NCI-H446 (cell line): Measurements from ENCODE around the gene TPM4.

Experiments
- DNase-seq, 2 experiments: peaks; one replicate each; lab custom pipeline; 2025; lab: John Stamatoyannopoulos, UW

Gene TPM4

GRCh38 chr19:16131648-16132047, 55.4 kb downstream of the TPM4 start:
- no peak for DNase-seq

DNA sequence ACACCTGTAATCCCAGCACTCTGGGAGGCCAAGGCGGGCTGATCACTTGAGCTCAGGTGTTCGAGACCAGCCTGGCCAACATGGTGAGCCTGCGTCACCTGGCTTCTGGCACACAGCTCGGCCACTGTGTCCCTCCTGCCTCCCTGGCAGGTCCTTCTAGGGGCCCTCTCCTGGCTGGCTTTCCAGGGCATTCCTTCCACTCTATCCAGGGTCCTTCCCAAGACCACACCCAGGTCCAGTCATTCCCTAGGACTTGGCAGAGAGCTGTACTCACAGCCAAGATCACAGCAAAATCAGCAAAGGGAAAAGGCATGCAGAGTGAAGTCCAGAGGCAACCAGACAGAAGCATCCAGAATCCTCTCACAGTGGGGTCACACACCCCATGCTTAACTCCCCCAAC, 57.5 kb downstream of the TPM4 start:
- no peak for DNase-seq

DNA sequence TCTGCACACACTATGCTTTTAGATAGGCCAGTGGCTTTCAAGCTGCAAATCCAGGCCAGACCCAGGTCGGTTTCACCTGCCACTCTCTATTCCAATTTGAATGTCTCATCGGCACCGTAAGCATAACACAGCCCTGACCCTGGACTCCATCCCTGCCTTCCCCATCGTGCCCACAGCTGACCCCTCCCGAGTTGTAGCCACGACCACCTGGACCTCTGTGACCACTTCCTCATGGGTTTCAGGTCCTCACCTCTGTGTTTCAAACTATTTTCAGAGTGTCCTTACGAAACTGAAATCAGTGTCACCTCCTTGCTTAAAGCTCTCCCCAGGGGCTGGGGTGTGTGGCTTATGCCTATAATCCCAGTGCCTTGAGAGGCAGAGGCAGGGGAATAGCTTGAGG, 58.2 kb downstream of the TPM4 start:
- no peak for DNase-seq

GRCh38 chr19:16135430-16136127, 59.3 kb downstream of the TPM4 start:
- DNase-seq, result no peak

- DNase-seq, result no peak
Measured at GRCh38 chr19:16136185-16136999, 60.1 kb downstream of the TPM4 start.

GRCh38 chr19:16139752-16140151, 63.5 kb downstream of the TPM4 start:
- no peak for DNase-seq

DNA sequence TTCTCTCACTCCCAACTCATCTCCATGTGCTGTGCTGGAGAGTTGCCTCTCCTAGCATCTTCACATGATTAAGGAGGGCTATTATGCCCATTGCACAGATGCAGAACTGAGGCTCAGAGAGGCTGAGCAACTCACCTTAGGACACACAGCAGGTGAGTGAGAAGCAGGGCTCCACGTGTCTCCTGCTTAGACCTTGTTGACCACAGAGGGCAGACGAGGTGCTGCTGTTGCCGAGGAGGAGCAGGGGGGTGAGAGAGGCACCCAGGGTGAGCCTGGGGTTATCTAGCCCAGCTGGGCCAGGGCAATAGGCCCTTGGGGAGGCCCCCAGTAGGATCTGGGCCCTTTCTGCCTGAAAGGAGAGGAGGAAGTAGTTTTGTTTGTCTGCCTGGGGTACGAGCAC, 64.7 kb downstream of the TPM4 start:
- DNase-seq, result no peak

DNA sequence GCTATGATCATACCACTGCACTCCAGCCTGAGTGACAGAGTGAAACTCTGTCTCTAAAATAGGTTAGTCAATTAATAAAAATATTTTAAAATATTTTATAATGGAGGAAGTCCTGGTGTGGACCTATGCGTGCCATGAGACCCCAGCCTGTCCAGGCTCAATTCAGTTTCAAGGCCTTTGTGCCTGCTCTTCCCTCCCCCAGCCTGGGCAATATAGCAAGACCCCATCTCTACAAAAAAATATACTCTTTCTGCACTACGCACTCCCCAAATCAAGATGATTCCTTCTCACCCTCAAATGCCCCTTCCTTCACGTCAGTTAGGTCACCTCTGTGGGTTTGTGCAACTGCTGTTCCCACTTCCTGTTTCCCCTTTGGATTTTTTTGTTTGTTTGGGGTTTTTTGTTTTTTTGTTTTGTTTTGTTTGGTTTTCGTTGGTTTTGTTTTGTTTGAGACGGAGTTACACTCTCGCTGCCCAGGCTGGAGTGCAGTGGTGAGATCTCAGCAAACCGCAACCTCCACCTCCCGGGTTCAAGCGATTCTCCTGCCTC, 65.8 kb downstream of the TPM4 start:
- no peak for DNase-seq

DNA sequence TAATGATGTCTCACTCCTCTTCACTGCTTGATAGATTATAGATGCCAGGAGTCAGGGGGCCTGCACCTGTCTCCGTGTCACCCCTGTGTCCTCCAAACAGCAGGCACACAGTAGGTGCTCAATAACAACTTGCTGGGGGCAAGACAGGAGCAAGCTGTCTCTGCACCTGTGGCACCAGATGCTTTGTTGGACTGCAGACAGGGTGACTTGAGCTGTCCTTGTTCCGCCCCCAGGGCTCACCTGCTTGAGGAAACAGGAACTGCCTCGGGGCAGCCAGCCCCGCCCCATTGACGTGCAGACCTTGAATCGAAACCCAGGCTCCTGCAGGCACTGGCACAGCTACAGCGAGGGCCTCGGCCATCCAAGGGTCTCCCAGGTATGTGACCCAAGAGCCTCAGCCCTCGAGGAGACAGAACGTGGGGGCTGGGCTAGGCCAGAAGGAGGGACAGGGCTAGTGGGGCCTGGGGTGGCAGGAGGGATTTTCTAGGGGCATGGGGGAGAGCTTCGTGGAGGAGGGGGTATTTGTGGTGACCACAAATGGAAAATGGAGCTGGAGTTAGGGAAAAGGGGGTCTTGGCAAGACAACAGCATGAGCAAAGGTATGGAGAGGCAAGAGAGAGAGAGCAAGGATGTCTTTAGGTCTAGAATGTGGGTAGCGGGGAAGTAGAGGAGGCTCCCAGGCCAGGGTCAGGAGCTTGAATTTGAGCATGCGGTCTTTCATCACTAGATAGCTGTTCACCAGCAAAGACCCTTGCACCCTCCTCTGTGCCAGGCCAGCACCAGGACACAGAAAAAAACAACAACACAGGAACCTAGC, 67.3 kb downstream of the TPM4 start, which contains the start of gene HSH2D:
HSH2D (plus strand) TSS at position 287 of the 817 bp plus-strand sequence. CDS start 5,066 bp downstream, outside the sequence.
- no peak for DNase-seq

DNA sequence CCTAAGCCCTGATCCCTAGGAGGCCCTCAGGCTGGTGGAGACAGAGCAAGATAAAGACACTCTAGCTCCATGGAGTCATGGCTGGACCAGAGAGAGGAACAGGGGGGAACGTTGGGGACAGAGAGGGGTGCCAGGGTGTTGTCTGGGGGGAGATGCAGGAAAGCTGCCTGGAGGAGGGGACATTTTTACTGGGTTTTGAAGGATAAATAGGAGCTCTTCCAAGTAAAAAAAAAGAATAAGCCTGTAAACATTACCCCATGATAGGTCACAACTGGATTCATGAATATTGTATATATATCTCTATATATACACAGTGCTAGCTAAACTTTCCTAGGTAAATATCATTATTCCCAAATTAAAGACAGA, 67.9 kb downstream of the TPM4 start:
- no peak for DNase-seq

DNA sequence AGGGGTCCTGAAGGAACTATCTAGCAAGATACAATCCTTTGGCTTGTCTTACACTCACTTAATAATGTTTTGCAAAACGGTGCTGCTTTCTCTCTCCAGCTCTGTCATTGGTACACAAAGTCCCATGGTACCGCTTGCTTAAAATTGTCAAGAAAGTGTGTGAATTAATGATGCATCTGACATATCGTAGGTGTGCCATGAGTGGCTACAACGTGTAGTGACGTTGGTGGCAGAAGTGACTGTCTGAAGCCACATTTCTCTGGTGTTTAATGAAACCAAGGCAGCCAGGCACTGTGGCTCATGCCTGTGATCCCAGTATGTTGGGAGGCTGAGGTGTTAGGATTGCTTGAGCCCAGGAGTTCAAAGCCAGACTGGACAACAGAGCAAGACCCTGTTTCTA, 69.8 kb downstream of the TPM4 start:
- no peak for DNase-seq

GRCh38 chr19:16148443-16149229, 72.3 kb downstream of the TPM4 start:
- DNase-seq, result no peak
